Fibroblast of lung (primary cell): Measurements from ENCODE around the gene DCTPP1. TPM values are rescaled to one million over a fixed set of nuclear protein-coding genes. Genes with fewer than 3 reads are reported as not detected.
"Not testable (repeated sequence)": the region's sequence is repeated elsewhere in the genome, so short reads cannot be mapped to it uniquely, and the experiment has no call there.

Experiments used
- DNase-seq, 2 donors: peaks; one replicate each; pipeline versions ENCODE4 v3.0.0 to v3.0.0-alpha.2; 2010; ENCODE audit warnings: low read depth in 2 of 2
- H2AFZ ChIP-seq: 2 replicates; pipeline ENCODE4 v1.5.1; 2012; ENCODE audit warnings: low read length, control low read depth, inconsistent platforms
- H3K27ac ChIP-seq: 2 replicates; pipeline ENCODE4 v1.5.1; 2011; ENCODE audit warnings: low read length, control low read depth; ENCODE audit not compliant: insufficient read depth
- H3K27me3 ChIP-seq: 2 replicates; pipeline ENCODE4 v1.5.1; 2011; ENCODE audit warnings: mild to moderate bottlenecking, low read length; ENCODE audit not compliant: control insufficient read depth, insufficient read depth
- H3K36me3 ChIP-seq: 2 replicates; pipeline ENCODE4 v1.5.1; 2011; ENCODE audit warnings: low read length; ENCODE audit not compliant: control insufficient read depth, insufficient read depth
- H3K4me1 ChIP-seq: 2 replicates; pipeline ENCODE4 v1.5.1; 2011; ENCODE audit warnings: low read length; ENCODE audit not compliant: control insufficient read depth, insufficient read depth; ENCODE audit errors: extremely low read depth
- H3K4me2 ChIP-seq: 2 replicates; pipeline ENCODE4 v1.5.1; 2011; ENCODE audit warnings: low read length, control low read depth; ENCODE audit not compliant: insufficient read depth; ENCODE audit errors: extremely low read depth
- H3K4me3 ChIP-seq, 4 experiments: fragments of 200-600 bp in 1 of 4; sonication (generic) in 1 of 4; replicated peaks in 1 of 4; 2 replicates each; pipeline ENCODE4 v1.5.1; 2011 to 2016; ENCODE audit warnings: low read length in 4 of 4, low read depth in 3 of 4, mild to moderate bottlenecking in 3 of 4, control low read depth in 2 of 4, inconsistent platforms in 1 of 4, mixed read lengths in 1 of 4; ENCODE audit not compliant: insufficient read depth in 1 of 4; ENCODE audit errors: control extremely low read depth in 1 of 4
- H3K79me2 ChIP-seq: 2 replicates; pipeline ENCODE4 v1.5.1; 2012; ENCODE audit warnings: mild to moderate bottlenecking, low read length, inconsistent platforms; ENCODE audit not compliant: control insufficient read depth, insufficient read depth
- H3K9ac ChIP-seq: 2 replicates; pipeline ENCODE4 v1.5.1; 2011; ENCODE audit warnings: mild to moderate bottlenecking, low read length, control low read depth; ENCODE audit not compliant: insufficient read depth
- H3K9me3 ChIP-seq: 2 replicates; pipeline ENCODE4 v1.5.1; 2012; ENCODE audit warnings: low read depth, low read length; ENCODE audit not compliant: control insufficient read depth, insufficient read depth
- H4K20me1 ChIP-seq: 2 replicates; pipeline ENCODE4 v1.5.1; 2011; ENCODE audit warnings: low read length; ENCODE audit not compliant: control insufficient read depth, insufficient read depth; ENCODE audit errors: extremely low read depth
- EZH2 ChIP-seq: IDR thresholded peaks from 2 replicates; pipeline ENCODE4 v1.5.1; 2012; ENCODE audit warnings: low read length, control low read depth, mild to moderate bottlenecking; ENCODE audit errors: missing control alignments
- polyA plus RNA-seq, 2 donors: library from polyadenylated mRNA; depleted of rRNA in 1 of 2; stranded (reverse) in 1 of 2; unstranded in 1 of 2; fragments of >200 nt; gene quantifications; 2 replicates each; pipeline ENCODE4 v1.2.1, GENCODE V29; 2011 to 2012; ENCODE audit warnings: missing spikeins in 1 of 2
- total RNA-seq: library from RNA; depleted of rRNA; stranded (reverse); fragments of >200 nt; gene quantifications from 2 replicates; pipeline ENCODE4 v1.2.1, GENCODE V29; 2014
- TF ChIP-seq, protein P1 (sequence below), 2 donors: IDR thresholded peaks in 1 of 2; conservative IDR thresholded peaks in 1 of 2; 1 replicate in 1 of 2; 2 replicates in 1 of 2; pipeline ENCODE4 v1.5.1; 2011 to 2012; ENCODE audit warnings: low read length in 2 of 2, control low read depth in 1 of 2, inconsistent platforms in 1 of 2, low read depth in 1 of 2, mild to moderate bottlenecking in 1 of 2

Gene DCTPP1
- total and polyA plus RNA-seq, 2 donors (not counting 1 experiment from before 2014, with no cell fraction given) = 6.6 to 23.6 TPM

GRCh38 chr16:30457256-30457655 is 27.4 kb upstream of the DCTPP1 start:
- H3K4me2 ChIP-seq = no peak overlapping the region
- TF ChIP-seq, protein P1, sequence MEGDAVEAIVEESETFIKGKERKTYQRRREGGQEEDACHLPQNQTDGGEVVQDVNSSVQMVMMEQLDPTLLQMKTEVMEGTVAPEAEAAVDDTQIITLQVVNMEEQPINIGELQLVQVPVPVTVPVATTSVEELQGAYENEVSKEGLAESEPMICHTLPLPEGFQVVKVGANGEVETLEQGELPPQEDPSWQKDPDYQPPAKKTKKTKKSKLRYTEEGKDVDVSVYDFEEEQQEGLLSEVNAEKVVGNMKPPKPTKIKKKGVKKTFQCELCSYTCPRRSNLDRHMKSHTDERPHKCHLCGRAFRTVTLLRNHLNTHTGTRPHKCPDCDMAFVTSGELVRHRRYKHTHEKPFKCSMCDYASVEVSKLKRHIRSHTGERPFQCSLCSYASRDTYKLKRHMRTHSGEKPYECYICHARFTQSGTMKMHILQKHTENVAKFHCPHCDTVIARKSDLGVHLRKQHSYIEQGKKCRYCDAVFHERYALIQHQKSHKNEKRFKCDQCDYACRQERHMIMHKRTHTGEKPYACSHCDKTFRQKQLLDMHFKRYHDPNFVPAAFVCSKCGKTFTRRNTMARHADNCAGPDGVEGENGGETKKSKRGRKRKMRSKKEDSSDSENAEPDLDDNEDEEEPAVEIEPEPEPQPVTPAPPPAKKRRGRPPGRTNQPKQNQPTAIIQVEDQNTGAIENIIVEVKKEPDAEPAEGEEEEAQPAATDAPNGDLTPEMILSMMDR (conservative IDR thresholded peaks at IDR 0.05 in 1 of 2, IDR thresholded peaks at IDR 0.05 in 1 of 2; ENCODE audit: low read depth in 1 of 2, low read length in 2 of 2) = no peak
- TF ChIP-seq EZH2 = no peak
- H3K9ac ChIP-seq = no peak overlapping the region
- no peak overlapping the region for H3K27ac ChIP-seq
- no peaks in the 10 kb centered on the region for H3K4me1 ChIP-seq
- H3K27me3 ChIP-seq = peaks cover 3% of the 10 kb centered on the region
- no peaks in the 10 kb centered on the region for H4K20me1 ChIP-seq
- H3K4me3 ChIP-seq = no peak overlapping the region
- no peaks in the 10 kb centered on the region for H3K9me3 ChIP-seq
- no peaks in the 10 kb centered on the region for H3K36me3 ChIP-seq
- no peak overlapping the region for H2AFZ ChIP-seq
- no peaks in the 10 kb centered on the region for H3K79me2 ChIP-seq
- DNase-seq = no peak

GRCh38 chr16:30456302-30456701 is 26.5 kb upstream of the DCTPP1 start:
- Histone ChIP-seq H3K79me2 (no peaks in the 10 kb centered on the region), H4K20me1 (no peaks in the 10 kb centered on the region), H3K27me3 (peaks cover 3% of the 10 kb centered on the region), H3K36me3 (no peaks in the 10 kb centered on the region), H3K9ac (no peak overlapping the region), H2AFZ (no peak overlapping the region), H3K27ac (no peak overlapping the region), H3K9me3 (no peaks in the 10 kb centered on the region), H3K4me3 (no peak overlapping the region), H3K4me1 (no peaks in the 10 kb centered on the region), H3K4me2 (no peak overlapping the region)
- DNase-seq = no peak
- TF ChIP-seq, protein P1 (conservative IDR thresholded peaks at IDR 0.05 in 1 of 2, IDR thresholded peaks at IDR 0.05 in 1 of 2; ENCODE audit: low read depth in 1 of 2, low read length in 2 of 2) = no peak
- no peak for TF ChIP-seq EZH2

- not testable (repeated sequence) for H3K9me3 ChIP-seq, H3K27me3 ChIP-seq, H4K20me1 ChIP-seq, H3K4me2 ChIP-seq, H3K4me3 ChIP-seq, H2AFZ ChIP-seq, H3K4me1 ChIP-seq, H3K27ac ChIP-seq, H3K36me3 ChIP-seq, H3K9ac ChIP-seq, DNase-seq, H3K79me2 ChIP-seq
Observed at GRCh38 chr16:30452709-30453580, 23.1 kb upstream of the DCTPP1 start.
